K562 (cell line): Measurements from ENCODE around the gene SDE2. TPM values are rescaled to one million over a fixed set of nuclear protein-coding genes. Genes with fewer than 3 reads are reported as not detected.
"Not testable (repeated sequence)": the region's sequence is repeated elsewhere in the genome, so short reads cannot be mapped to it uniquely, and the experiment has no call there.

Source experiments
- ATAC-seq: fragments of 200-7000 bp; cut with Tn5 transposase; 3 replicates; pipeline ENCODE4 v1.9.1; 2020; ENCODE audit warnings: moderate library complexity
- BruUV-seq: library from RNA; stranded (reverse); fragments of 400-500 nt; replicated peaks from 2 replicates; lab custom pipeline; 2021; lab: Mats Ljungman, UMichigan
- CTCF ChIA-PET: fragments of 300-600 bp; formaldehyde crosslinking; extraction: SDS; loops from one replicate; lab custom pipeline; 2021; ENCODE audit warnings: low intra/inter-chr PET ratio; lab: Yijun Ruan, JAX
- POLR2A ChIA-PET: fragments of 300-600, 350-650 bp; sonication (Branson Sonifier 250); formaldehyde crosslinking; extraction: SDS; loops from one replicate; lab custom pipeline; 2021; ENCODE audit warnings: antibody characterized with exemption, inconsistent platforms; lab: Yijun Ruan, JAX
- DNase-seq, 4 experiments: peaks; one replicate each; pipeline versions ENCODE4 v3.0.0 to v3.0.0-alpha.2; 2011 to 2018; ENCODE audit warnings: low spot score in 3 of 4, mixed read lengths in 3 of 4; ENCODE audit errors: extremely low read depth in 1 of 4
- FAIRE-seq: peaks from 2 replicates; lab custom pipeline; 2011; peaks lifted over from hg19 to GRCh38; lab: Jason Lieb, UNC
- H2AFZ ChIP-seq: 2 replicates; pipeline ENCODE4 v1.6.0; 2011; ENCODE audit warnings: low read depth, low read length, control low read depth, inconsistent platforms
- H3K27ac ChIP-seq: fragments of 200-600 bp; 3 replicates; pipeline ENCODE4 v1.8.0; 2011; ENCODE audit warnings: low read depth, mild to moderate bottlenecking, control low read depth, inconsistent platforms, low read length, moderate library complexity, mixed read lengths; ENCODE audit errors: extremely low read depth
- H3K27me3 ChIP-seq, 2 experiments: fragments of 300-600 bp in 1 of 2; 2 replicates in 1 of 2; 3 replicates in 1 of 2; pipeline versions ENCODE4 v1.6.0 to v1.8.0; 2011; ENCODE audit warnings: inconsistent platforms in 2 of 2, low read length in 2 of 2, mild to moderate bottlenecking in 1 of 2, mixed read lengths in 1 of 2, moderate library complexity in 1 of 2; ENCODE audit not compliant: control insufficient read depth in 2 of 2, insufficient read depth in 2 of 2
- H3K36me3 ChIP-seq: fragments of 300-600 bp; 3 replicates; pipeline ENCODE4 v1.8.0; 2011; ENCODE audit warnings: mild to moderate bottlenecking, low read length, inconsistent platforms; ENCODE audit not compliant: control insufficient read depth, insufficient read depth
- H3K4me1 ChIP-seq, 2 experiments: fragments of 200-600 bp in 1 of 2; replicated peaks in 1 of 2; 2 replicates in 1 of 2; 3 replicates in 1 of 2; pipeline versions ENCODE4 v1.5.1 to v1.8.0; 2011; ENCODE audit warnings: inconsistent platforms in 2 of 2, low read length in 2 of 2, mild to moderate bottlenecking in 1 of 2, mixed read lengths in 1 of 2, moderate library complexity in 1 of 2; ENCODE audit not compliant: control insufficient read depth in 2 of 2, insufficient read depth in 2 of 2
- H3K4me2 ChIP-seq: 2 replicates; pipeline ENCODE4 v1.6.1; 2011; ENCODE audit warnings: low read length, control low read depth, inconsistent platforms, mixed read lengths; ENCODE audit not compliant: insufficient read depth
- H3K4me3 ChIP-seq: fragments of 200-600 bp; sonication (generic), shearing (Covaris generic); 2 replicates; pipeline ENCODE4 v1.5.1; 2016; ENCODE audit warnings: control low read depth, inconsistent platforms
- H3K79me2 ChIP-seq: fragments of 200-600 bp; 3 replicates; pipeline ENCODE4 v1.8.0; 2011; ENCODE audit warnings: low read length, inconsistent platforms; ENCODE audit not compliant: control insufficient read depth, insufficient read depth
- H3K9ac ChIP-seq, 2 experiments: 2 replicates each; pipeline versions ENCODE4 v1.6.0 to v1.6.1; 2011; ENCODE audit warnings: low read depth in 2 of 2, low read length in 2 of 2, control low read depth in 1 of 2, inconsistent platforms in 1 of 2, mild to moderate bottlenecking in 1 of 2, mixed read lengths in 1 of 2; ENCODE audit not compliant: insufficient read depth in 1 of 2
- H3K9me1 ChIP-seq: one replicate; pipeline ENCODE4 v1.6.0; 2011; ENCODE audit warnings: inconsistent platforms, mild to moderate bottlenecking, low read length, moderate library complexity; ENCODE audit not compliant: control insufficient read depth, insufficient read depth
- H3K9me3 ChIP-seq: replicated peaks from 2 replicates; pipeline ENCODE4 v1.5.1; 2011; ENCODE audit warnings: low read depth, low read length, inconsistent platforms; ENCODE audit not compliant: control insufficient read depth, insufficient read depth
- H4K20me1 ChIP-seq: replicated peaks from 2 replicates; pipeline ENCODE4 v1.6.1; 2011; ENCODE audit warnings: low read length, inconsistent platforms, mixed read lengths; ENCODE audit not compliant: control insufficient read depth, insufficient read depth
- CBX5 ChIP-seq: IDR thresholded peaks from 2 replicates; pipeline ENCODE4 v1.6.1; 2014; ENCODE audit warnings: low read depth, borderline replicate concordance
- KHSRP ChIP-seq: fragments of 450-650 bp; IDR thresholded peaks from 2 replicates; pipeline ENCODE4 v1.6.1; 2017
- STAG1 ChIP-seq: sonication (generic); formaldehyde crosslinking; IDR thresholded peaks from 2 replicates; pipeline ENCODE4 v1.5.0; 2020; ENCODE audit warnings: missing genetic modification reagents, borderline replicate concordance
- TCFL5 ChIP-seq: fragments of 250-450 bp; sonication (Bioruptor Pico); conservative IDR thresholded peaks from 2 replicates; pipeline ENCODE4 v1.6.1; 2021; ENCODE audit warnings: mild to moderate bottlenecking, moderate library complexity, matching md5 sums
- U2AF1 ChIP-seq: fragments of 200-400 bp; formaldehyde crosslinking; optimal IDR thresholded peaks from 2 replicates; pipeline ENCODE3; 2017; ENCODE audit warnings: mild to moderate bottlenecking, low read depth, low read length, moderate library complexity
- ZNF282 ChIP-seq: sonication (generic); formaldehyde crosslinking; IDR thresholded peaks from 2 replicates; pipeline ENCODE4 v1.8.1; 2023; ENCODE audit warnings: missing genetic modification reagents
- WGBS: fragments of 100-300 bp; shearing (Covaris generic); methylation state at CpG from one replicate; pipeline ENCODE4 v1.1.6; 2016; ENCODE audit warnings: low coverage, mixed read lengths; ENCODE audit not compliant: insufficient coverage; ENCODE audit errors: missing lambda C conversion rate; 5-methylcytosine and 5-hydroxymethylcytosine counted together
- in situ Hi-C: fragments of 300-500 bp; cut with MboI; formaldehyde crosslinking; loops from 4 replicates; pipeline ENCODE4 v1.15.0; 2018; ENCODE audit warnings: inconsistent platforms, mixed read lengths
- intact Hi-C: fragments of 100-400 bp; cut with micrococcal nuclease; formaldehyde crosslinking; loops from 2 replicates; pipeline ENCODE4 v1.14.2; 2022
- polyA plus RNA-seq, 8 experiments: library from polyadenylated mRNA; depleted of rRNA in 4 of 8; stranded (reverse) in 5 of 8; unstranded in 3 of 8; fragments of >200 nt; fragmentation: Nextera tagmentation in 2 of 8; fragmentation: Illumina TruSeq in 1 of 8; extraction: Ambion mirVana in 2 of 8; extraction: Trizol in 1 of 8; gene quantifications; 2 replicates each; pipeline versions ENCODE4 v1.2.1 to v1.2.3, GENCODE V29; 2011 to 2014; ENCODE audit warnings: inconsistent platforms in 1 of 8, missing spikeins in 1 of 8
- total RNA-seq, 7 experiments: library from RNA; depleted of rRNA in 6 of 7; stranded (reverse); fragments of >200 nt in 6 of 7; fragmentation: Illumina TruSeq in 2 of 7; extraction: Trizol in 2 of 7; gene quantifications; 2 replicates each; pipeline versions ENCODE4 v1.2.1 to v1.2.3, GENCODE V29; 2011 to 2021; ENCODE audit warnings: low replicate concordance in 1 of 7
- TF ChIP-seq, protein P1 (sequence below): fragments of 450-650 bp; IDR thresholded peaks from one replicate; pipeline ENCODE4 v1.6.1; 2018; ENCODE audit warnings: mild to moderate bottlenecking, moderate library complexity; ENCODE audit not compliant: partially characterized antibody

SDE2 gene
- total and polyA plus RNA-seq, 9 of the 15 experiments (the other 6 are each of a cell fraction or from before 2014, with no cell fraction given) = 14.3 to 62.3 (median 46.0) TPM

DNA sequence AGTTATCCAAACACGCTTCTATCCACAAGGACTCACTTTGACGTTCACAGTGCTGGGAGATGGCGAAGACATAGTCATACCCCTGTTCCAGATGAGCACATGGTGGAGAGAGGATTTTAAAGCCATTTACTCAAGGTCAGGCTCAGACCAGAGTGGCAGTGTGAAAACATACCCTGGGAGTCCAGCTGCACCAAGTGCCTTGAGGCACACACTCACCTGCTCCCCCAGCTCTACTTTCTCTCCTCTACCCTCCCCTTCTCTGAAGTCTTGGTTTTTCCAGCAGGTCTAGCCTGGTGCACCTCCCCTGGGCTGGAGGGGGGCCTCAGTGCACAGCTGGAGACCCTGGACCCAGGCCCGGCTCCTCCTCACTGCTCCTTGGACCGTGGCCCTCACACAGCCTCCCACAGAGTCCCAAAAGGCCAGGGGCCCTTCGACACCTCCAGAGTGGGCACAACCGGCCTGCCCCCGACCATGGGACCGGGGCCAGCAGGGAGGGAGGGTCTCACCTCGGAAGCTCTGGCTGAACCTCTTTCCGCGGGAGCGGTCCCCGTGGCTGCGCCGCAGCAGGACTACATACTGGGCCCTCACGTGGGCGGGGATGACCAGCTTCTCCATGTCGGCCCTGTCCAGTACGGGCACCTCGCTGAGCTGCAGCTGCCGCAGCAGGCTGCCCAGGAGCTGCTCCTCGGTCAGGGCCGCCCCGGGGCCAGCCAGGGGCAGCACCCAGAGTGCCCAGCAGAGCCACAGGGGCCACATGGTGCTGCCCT lies 58.6 kb downstream of the SDE2 start (continued):
- TF ChIP-seq, protein P1, sequence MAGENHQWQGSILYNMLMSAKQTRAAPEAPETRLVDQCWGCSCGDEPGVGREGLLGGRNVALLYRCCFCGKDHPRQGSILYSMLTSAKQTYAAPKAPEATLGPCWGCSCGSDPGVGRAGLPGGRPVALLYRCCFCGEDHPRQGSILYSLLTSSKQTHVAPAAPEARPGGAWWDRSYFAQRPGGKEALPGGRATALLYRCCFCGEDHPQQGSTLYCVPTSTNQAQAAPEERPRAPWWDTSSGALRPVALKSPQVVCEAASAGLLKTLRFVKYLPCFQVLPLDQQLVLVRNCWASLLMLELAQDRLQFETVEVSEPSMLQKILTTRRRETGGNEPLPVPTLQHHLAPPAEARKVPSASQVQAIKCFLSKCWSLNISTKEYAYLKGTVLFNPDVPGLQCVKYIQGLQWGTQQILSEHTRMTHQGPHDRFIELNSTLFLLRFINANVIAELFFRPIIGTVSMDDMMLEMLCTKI = no peak
- no peak for TF ChIP-seq STAG1 (CRISPR knock-in tag)
- no peak for TF ChIP-seq KHSRP
- no peak for TF ChIP-seq CBX5
- no peak for TF ChIP-seq TCFL5 (CRISPR knock-in tag)
- TF ChIP-seq U2AF1 = no peak
- TF ChIP-seq ZNF282 (CRISPR knock-in tag) = no peak

- H3K4me2 ChIP-seq, in situ Hi-C loops: not testable (repeated sequence)
These were observed 59.2 kb downstream of the SDE2 start for GRCh38 chr1:225939939-225940310.

DNA sequence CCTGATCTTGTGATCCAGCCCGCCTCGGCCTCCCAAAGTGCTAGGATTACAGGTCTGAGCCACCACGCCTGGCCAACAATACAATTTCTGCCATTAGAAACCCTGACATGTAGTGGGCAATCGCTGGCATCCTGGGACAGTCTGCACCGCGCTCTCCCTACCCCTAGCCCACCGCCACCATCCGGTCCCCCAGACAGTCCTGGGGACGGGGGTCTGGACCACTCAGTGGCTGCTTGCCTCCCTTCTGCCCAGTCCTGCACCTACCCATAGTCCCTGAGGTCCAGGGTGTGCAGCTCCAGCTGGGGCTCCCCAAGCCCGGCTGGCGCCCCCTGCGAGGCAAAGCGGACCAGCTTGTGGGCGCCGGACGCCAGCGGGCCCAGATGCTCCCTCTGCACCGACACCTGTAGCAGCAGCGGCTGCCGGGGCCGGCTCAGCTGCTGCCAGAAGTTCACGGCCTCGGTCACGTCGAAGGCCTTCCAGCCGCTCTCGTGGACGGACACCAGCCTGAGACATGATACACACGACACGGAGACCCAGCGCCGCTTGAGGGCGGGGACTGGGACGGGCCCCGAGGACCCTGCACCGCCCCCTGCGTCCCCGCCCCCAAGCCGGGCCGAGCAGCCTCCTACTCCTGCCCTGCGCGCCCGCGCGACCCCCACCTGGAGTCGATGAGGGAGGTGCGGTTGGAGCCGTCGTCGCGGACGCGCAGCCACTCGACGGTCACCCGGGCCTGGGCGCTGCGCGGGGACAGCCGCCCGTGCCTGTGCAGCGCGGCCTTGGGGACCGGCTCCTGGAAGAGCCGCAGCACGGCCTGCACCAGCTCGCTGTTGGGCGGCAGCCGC lies 59.8 kb downstream of the SDE2 start:
- H3K4me2 ChIP-seq, H3K9me3 ChIP-seq, DNase-seq, FAIRE-seq, H3K27ac ChIP-seq, intact Hi-C loops, ATAC-seq, CTCF ChIA-PET, H4K20me1 ChIP-seq, H3K36me3 ChIP-seq, H3K79me2 ChIP-seq, H3K9ac ChIP-seq, H3K27me3 ChIP-seq, BruUV-seq, H2AFZ ChIP-seq, H3K4me3 ChIP-seq, in situ Hi-C loops, H3K9me1 ChIP-seq: not testable (repeated sequence)
- WGBS = 82% methylated on average over 22 of the region's 69 CpGs
- peaks cover 7 to 23% of the 10 kb centered on the region in 2 experiments; a peak in 4 of 5 replicates for H3K4me1 ChIP-seq
- POLR2A ChIA-PET = interaction anchor here (1.3 kb wide), 1 partner anchor 10 kb away, joined by 6 read pairs; no protein-coding TSS in a partner anchor

More at GRCh38 chr1:225939939-225940310, 59.2 kb downstream of the SDE2 start:
- BruUV-seq, H3K79me2 ChIP-seq, H3K4me3 ChIP-seq, H3K36me3 ChIP-seq, CTCF ChIA-PET, H4K20me1 ChIP-seq, ATAC-seq, H3K9me3 ChIP-seq, H3K27ac ChIP-seq, intact Hi-C loops, DNase-seq, H2AFZ ChIP-seq, H3K9me1 ChIP-seq, H3K27me3 ChIP-seq, H3K9ac ChIP-seq: not testable (repeated sequence)
- 83% methylated on average over 7 of the region's 8 CpGs for WGBS
- peak; percentile 23 for FAIRE-seq
- POLR2A ChIA-PET = interaction anchor here (0.6 to 0.9 kb wide), 2 partner anchors 56 to 370 kb away, joined by 3 read pairs; no protein-coding TSS in a partner anchor
- H3K4me1 ChIP-seq = peaks cover 7 to 23% of the 10 kb centered on the region in 2 experiments; a peak in 4 of 5 replicates
